ENCODE data around the gene ARHGAP22.

The ARHGAP22 gene

GRCh38 chr10:48552946-48553564 lies 51.8 kb downstream of the ARHGAP22 start:
- no peak for DNase-seq (ENCODE audit: low read depth in 3 of 3)

DNA sequence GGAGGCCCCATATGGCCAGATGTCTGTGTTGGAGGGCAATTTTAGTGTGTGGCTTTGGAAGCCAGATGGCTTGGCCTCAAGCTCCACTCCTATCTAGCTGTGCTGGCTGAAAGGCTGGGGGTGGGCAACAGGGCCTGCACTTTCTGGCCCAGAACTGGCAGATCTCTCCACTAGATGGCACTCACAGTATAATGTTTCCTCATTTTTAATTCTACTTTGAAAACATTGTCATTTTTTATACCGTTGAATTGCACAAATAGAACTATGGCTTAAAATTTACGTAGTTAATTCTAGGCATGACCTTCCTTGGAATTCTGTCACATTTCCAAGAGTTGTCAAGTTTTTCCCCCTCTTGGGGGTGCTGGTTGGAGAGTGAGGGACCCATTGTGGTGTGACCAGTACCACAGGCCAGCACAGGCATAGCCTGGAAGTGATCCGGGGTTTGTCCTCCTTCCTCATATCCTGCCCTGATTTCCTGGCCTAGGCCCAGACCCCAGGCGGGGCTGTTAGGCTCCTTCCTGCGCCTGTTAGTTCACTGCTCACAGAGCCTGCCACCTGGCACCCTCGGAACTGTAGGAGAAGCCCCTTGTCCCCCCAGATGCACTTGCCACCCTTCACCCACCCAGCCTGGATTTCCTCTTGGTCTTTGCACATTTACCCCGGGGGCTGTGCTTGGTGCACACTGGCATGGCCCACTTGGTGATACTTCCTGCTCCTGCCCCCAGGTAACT lies 52.8 kb downstream of the ARHGAP22 start:
- DNase-seq (ENCODE audit: low read depth in 3 of 3), result no peak

GRCh38 chr10:48550977-48551376 lies 53.9 kb downstream of the ARHGAP22 start:
- DNase-seq (ENCODE audit: low read depth in 3 of 3), result no peak

GRCh38 chr10:48550071-48550691 lies 54.7 kb downstream of the ARHGAP22 start:
- DNase-seq (ENCODE audit: low read depth in 3 of 3), result no peak

- DNase-seq (ENCODE audit: low read depth in 3 of 3), result no peak
These were observed 55.6 kb downstream of the ARHGAP22 start for GRCh38 chr10:48549236-48549635.

DNA sequence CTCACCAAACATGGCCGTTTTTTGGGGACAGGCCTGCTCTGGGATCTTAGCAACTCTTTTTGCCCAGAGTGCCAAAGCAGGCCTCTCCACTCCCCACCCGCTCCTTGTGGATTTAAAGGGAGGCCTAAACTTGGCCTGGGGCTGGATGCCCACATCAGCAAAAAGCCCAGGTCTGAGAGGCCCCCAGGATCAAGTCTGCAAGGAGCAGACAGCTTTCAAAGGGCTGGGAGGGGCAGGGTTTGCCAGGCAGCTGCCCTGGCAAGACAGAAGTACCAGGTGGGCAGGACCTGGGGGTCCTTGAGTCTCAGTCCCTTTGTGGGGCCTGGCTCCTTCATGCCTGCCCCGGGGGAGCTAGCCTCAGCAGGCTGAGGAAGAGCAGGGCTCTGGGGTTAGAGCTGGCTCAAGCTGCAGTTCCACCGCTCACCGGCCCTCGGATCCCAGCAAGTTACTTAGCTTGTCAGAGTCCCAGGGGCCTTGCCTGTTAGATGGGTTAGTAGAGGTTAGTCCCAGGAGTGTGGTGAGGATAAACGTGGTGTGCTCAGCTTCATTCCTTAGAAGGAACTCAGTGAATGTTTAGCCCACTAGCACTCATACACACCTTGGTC lies 56.2 kb downstream of the ARHGAP22 start:
- no peak for DNase-seq (ENCODE audit: low read depth in 3 of 3)

DNA sequence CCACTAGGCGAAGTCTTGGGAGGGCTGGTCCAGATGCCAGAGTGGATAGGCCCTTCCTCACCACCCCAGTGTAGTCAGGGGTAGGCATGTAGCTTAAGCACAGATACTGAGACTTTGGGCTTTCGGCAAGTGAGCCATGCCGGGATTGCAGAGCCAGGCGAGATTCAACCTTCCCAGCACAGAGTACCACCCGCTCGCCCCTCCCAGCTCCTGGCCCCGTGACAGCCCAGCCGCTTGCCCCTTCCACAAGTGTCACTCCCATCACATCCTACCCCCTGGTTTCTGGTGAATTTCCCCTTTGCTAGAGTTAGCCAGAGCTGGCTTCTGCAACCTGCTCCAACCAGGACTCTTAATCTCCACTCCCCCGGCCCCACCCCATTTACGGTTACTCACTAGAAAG lies 56.9 kb downstream of the ARHGAP22 start:
- DNase-seq (ENCODE audit: low read depth in 3 of 3), result no peak

DNA sequence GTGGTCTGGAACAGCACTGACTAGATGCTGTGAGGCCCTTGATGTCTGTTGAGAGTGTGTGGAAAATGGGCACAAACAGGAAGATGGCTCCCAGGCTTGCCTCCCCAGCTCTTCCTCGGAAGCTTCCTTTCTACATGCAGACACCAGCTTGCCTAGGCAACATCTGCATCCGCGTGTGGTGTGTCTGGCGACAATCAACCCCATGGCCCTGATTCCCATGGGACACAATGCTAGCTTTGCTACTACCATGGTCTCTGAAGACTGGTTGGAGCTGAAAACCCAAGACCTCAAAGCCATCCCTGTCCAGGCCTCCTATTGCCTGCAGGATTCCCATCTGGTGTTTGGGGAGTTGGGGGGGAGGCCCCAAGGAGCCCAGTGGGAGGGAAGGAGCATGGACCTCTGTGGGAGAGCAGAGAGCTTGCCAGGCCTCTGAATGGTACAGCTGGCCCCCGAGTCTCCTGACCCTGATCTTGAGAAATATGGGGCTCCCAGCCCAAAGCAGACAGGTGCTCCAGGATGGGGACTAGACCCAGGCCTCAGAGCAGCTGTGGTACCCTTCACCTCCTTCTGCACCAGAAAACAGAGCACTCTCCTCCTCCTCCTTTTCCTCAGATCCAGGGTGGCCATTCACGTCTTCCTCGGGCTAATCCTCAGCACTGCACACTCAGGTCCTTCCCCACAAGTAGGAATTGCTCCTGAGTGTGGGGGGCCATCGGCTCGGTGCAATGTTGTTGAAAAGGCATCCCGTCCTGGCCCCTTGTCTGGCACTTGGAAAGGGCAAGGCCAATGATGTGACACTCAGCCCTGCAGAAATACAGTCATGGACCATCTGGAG lies 57.6 kb downstream of the ARHGAP22 start:
- no peak for DNase-seq (ENCODE audit: low read depth in 3 of 3)

DNA sequence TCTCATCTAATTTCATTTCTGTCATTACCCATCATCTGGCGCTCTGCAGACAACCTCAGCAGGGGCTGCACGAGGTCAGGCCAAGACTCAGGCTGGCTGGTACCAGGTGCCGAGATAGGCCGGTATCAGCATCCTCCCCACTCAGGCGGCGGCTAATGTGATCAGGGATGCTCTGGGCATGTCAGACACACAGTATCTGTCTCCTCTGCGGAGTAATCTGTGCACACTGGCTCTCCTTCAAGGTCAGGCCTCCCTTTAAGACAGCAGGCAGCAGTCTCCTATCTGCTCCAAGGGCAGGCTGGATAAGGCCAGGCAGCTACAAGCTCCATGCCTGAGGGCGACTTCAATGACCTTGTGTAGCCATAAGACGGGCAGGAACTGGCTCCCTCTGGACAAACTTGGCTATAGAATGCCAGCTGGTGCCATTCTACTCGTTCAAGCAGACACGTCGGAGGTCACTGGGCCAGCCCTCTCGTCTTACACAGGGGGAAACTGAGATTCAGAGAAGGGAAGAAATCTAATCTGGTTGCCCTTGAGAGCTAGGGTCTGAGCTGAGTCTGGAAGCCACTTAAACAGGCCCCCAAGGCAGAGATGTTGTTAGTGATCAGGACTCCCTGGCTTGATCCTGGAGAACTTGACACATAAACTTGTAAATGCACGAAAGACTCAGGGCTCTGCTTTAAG lies 59.3 kb downstream of the ARHGAP22 start:
- DNase-seq (ENCODE audit: low read depth in 3 of 3), result no peak

DNA sequence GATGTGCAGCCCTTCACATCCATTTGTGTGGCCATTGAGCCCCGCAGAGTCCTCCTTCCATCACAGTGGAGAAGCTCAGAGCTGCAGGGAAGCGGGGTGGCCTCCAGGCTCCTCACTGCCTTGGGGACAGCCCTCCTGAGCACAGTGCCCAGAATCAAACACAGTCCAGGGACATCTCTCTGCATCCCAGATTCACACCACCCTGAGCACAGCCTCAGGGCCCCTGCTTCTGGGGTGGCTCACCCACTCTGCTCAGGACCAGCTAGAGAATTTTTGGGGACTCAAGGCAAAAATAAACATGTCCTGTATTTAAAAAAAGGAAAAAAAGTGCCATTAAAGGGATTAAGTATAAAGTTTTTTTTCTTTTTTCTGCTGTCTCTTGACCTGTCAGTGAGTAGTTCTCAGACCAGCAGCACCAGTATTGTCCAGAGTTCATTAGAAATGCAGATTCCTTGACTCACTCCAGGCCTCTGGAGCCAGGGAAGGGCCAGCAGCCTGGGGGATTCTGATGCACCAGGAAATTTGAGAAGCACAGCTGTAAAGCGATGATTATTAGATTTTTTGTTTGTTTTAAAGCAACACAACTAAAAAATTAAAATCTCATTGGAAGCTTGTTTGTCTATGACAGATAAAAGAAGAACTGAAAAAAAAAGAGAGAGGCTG lies 61.6 kb downstream of the ARHGAP22 start:
- no peak for DNase-seq (ENCODE audit: low read depth in 3 of 3)

GRCh38 chr10:48542471-48543181 lies 62.2 kb downstream of the ARHGAP22 start:
- no peak for DNase-seq (ENCODE audit: low read depth in 3 of 3)

DNA sequence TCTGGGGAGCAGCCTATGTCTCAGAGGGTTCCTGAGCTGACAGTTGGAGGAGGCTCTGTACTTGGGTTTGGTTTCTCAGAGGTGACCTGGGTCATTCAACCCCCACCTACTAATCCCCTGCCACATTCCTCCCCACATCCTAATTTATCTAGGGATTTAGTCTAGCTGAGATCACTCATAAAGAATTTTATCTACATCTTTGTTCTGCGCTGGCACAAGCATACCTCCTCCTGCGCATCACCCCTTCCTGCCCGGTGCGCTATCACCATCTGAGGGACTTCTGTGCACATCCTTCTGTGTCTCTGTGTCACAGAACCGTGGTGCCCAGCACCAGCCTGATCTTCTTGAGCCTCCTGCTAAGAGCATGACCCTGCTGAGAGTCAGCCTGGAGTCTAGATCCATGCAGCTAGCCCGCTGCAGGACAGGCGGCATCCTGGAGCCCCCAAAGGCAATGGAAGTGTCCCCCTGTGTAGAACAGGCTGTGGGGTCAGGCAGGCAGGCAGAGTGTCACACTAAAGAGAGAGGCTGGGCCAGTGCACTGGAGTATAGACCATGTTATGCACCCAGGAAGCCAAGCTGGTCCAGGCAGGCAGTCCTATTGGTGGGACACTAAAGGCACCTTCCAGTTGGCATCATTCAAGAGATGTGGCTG lies 63.6 kb downstream of the ARHGAP22 start:
- no peak for DNase-seq (ENCODE audit: low read depth in 3 of 3)

GRCh38 chr10:48538611-48539010 lies 66.3 kb downstream of the ARHGAP22 start:
- no peak for DNase-seq (ENCODE audit: low read depth in 3 of 3)

DNA sequence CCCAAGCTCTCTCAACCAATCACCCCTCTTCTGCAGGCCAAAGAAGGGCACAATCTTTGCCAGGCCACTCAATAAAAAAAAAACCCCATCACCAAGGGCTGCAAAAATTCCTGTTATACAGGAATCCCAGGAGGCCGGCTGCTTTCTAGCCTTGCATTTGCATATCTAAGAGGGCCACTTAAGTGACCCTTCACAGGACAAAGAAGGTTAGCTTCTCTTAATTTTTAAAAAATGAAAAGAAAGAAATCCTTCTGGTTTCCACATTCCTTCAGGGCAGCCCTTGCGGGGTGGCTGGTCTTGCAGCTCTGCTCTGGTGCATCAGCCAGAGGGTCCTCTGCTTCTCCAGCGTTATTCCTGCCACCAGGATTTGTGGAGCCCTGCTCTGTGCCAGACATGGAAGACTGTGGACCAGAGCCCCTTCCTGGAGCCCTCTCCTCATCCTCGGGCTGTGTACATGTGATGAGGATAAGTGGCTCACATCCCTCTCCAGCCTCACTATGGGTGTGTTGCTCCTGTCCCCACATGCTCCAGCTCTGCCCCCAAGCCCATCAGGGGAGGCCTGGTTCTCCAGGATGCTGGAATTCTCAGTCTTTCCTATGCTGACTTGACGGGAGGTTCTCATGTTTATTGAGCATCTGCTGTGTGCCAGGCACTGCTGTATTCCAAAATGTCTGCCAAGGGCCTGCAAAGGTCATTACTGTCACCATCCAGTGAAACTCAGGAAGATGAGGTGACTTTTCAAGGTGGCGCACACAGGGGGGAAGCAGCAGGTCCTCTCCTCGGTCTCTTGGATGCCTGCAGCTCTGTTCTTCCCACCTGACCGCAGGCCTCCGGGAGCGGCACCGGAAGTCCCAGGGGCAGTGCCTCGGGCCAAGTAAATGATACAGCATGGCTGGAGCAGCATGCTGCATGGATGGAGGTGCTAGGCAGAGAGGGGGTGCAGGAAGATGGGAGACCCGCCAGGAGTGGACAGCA lies 67.7 kb downstream of the ARHGAP22 start:
- no peak for DNase-seq (ENCODE audit: low read depth in 3 of 3)

DNA sequence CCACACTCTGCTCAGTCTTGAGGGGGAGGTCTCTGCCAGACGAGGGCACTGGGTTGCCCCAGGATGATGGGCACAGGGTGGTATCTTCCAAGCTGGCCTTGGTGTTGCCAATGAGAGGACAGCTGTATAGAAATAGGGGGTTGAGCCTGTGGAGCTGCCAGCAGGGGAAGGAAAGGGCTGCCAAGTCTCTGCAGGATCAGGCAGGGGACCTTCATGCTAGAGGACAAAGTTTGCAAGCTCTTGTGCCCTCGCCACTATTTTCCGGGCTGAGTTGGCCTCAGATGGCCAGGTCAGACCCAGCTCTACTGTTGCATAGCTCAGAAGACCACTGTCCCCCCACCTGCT lies 68.7 kb downstream of the ARHGAP22 start:
- DNase-seq (ENCODE audit: low read depth in 3 of 3), result no peak

DNA sequence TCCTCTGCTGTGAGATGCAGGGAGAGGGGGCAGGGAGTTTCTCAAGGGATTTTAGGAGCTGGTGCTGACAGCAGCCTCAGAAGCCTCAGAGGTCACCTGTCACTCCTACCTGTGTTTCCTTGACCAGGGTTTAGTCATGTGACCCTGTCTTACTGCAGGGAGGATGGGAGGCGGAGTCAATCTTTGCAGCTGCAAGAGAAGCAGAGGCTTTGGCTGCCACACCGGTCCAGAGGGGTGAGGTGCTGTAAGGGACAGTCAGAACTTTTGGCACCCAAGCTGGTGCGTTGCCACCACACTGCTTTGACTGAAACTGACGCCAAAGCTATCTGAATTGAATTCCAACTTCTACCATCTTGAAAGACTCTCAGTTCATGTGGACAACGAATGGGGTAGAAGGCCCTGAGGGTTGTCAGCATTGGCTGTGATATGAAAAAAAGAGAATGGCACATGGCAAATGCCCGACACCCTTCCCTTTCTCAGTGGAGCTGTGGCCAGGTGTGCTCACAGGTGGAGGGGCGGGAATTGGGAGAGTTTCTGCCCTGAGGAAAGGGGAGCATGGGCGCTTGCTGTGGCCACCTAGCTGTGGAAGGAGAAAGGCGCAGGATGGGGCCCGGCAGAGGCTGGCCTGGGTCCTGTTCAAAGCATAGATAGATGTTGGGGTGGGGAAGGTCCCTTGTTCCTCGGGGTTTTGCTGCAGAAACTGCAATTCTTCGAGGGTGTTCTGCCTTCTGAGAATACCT lies 69.3 kb downstream of the ARHGAP22 start:
- no peak for DNase-seq (ENCODE audit: low read depth in 3 of 3)

DNA sequence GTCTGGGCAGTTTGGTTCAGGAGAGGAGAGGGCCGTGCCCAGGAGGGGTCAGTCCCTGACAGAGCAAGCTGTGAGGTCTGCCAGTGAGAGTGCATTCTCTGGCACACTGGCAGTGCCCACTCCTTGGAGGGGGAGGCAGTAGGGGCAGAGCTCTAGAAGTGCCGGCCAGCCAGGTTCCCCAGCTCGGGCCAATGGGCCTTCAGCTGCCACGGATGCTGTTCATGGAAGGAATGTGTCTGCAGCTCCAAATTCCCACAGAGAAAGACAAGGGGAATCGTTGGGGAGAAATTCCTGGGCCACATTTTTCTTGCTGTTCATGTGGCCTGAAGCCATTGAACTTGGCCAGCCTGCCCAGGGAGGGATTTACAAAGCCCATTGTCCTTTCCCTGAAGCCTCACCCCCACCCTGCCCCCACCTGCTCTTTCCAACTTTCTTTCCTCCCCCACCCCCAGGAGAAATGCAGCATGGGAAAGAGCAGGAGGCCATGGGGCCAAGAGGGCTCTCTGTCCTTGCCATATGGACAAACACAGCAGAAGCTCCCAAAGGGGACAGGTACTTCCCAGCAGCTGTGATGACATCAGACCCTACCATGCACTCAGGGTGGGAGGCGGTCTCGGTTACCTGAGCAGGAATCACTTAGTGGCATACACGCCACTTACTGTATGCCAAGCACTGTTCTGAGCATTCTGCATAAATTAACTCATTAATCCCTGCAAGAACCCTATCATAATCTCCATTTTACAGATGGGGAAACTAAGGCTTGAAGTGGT lies 70.7 kb downstream of the ARHGAP22 start:
- no peak for DNase-seq (ENCODE audit: low read depth in 3 of 3)
